Measurements from ENCODE around the gene AHCYL1. TPM values are rescaled to one million over a fixed set of nuclear protein-coding genes. Genes with fewer than 3 reads are reported as not detected.

AHCYL1 gene
- total and polyA plus RNA-seq, 8 donors: 31.0 to 76.3 (median 62.7) TPM

- no peaks in the 10 kb centered on the region for H3K9me3 ChIP-seq
- peak; percentile 74 to 79 for DNase-seq
- intact Hi-C loops (cut with DNase I; ENCODE audit: low total_unique reads): loop anchor here (5.0 kb wide), 1 partner anchor 54 kb away; no protein-coding TSS in a partner anchor
- H3K4me3 ChIP-seq: no peak overlapping the region
- WGBS, 5 donors: 58 to 72% (median 66%) methylated on average over 16 of the region's 16 CpGs
- H3K27me3 ChIP-seq: no peaks in the 10 kb centered on the region
- H3K4me1 ChIP-seq: peaks cover 0 to 20% (median 12%) of the 10 kb centered on the region in 4 donors
- H3K36me3 ChIP-seq: peaks cover 75 to 100% (median 100%) of the 10 kb centered on the region in 4 donors
- TF ChIP-seq, protein P1, sequence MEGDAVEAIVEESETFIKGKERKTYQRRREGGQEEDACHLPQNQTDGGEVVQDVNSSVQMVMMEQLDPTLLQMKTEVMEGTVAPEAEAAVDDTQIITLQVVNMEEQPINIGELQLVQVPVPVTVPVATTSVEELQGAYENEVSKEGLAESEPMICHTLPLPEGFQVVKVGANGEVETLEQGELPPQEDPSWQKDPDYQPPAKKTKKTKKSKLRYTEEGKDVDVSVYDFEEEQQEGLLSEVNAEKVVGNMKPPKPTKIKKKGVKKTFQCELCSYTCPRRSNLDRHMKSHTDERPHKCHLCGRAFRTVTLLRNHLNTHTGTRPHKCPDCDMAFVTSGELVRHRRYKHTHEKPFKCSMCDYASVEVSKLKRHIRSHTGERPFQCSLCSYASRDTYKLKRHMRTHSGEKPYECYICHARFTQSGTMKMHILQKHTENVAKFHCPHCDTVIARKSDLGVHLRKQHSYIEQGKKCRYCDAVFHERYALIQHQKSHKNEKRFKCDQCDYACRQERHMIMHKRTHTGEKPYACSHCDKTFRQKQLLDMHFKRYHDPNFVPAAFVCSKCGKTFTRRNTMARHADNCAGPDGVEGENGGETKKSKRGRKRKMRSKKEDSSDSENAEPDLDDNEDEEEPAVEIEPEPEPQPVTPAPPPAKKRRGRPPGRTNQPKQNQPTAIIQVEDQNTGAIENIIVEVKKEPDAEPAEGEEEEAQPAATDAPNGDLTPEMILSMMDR (IDR thresholded peaks at IDR 0.05): peak in 5 of 7 experiments; percentile 75 to 93 (median 91)
- peak in 1 of 3 donors; percentile 21 for TF ChIP-seq POLR2AphosphoS5 (IDR thresholded peaks at IDR 0.05)
- TF ChIP-seq POLR2A (IDR thresholded peaks at IDR 0.05): no peak
- TF ChIP-seq EP300 (IDR thresholded peaks at IDR 0.05): no peak
- H3K27ac ChIP-seq: no peak overlapping the region
Measured at GRCh38 chr1:110053552-110054428, 69.2 kb downstream of the AHCYL1 start.

DNA sequence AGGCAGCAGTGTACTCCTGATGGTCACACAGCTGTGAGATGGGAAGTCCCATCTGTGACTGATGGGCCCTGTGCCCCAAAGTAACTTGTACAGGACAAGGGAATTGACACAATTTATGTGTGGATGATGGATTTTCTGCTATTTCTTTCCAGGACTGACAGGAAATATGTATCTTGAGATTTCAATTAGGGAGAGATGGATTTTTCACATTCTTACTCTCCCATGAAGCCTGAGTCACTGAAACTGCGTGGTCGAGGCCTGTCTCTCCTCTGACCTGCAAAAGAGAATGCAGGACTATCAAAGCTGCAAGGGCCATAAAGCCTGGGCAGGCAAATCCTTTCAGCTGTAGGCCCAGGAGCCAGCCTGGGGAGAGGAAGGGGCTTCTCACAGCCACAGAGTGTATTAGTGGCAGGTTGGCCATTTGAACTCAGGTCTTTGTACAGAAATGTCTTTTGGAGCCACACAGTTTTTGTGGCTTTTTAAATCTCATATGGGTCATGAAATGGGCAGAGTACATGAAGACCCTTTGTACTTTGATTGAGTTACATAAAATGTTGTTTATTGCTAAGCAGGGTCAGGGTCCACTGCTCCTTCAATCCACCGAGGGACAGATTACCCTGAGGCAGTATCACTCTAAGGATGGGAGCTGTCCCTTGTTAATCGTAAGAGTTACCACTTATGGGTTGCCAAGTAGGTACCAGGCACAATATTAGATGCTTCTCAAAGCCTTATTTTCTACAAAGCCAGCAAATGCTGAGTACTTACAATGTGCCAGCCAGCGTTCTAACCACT is 71.1 kb downstream of the AHCYL1 start:
- peaks cover 67 to 98% (median 92%) of the 10 kb centered on the region in 4 donors for H3K36me3 ChIP-seq
- 82 to 98% (median 90%) methylated on average over 5 of the region's 5 CpGs for WGBS, 5 donors
- H3K27me3 ChIP-seq: no peaks in the 10 kb centered on the region
- no peaks in the 10 kb centered on the region for H3K9me3 ChIP-seq
- TF ChIP-seq POLR2A (IDR thresholded peaks at IDR 0.05) (no peak), POLR2AphosphoS5 (IDR thresholded peaks at IDR 0.05) (no peak), EP300 (IDR thresholded peaks at IDR 0.05) (no peak)
- TF ChIP-seq, protein P1 (IDR thresholded peaks at IDR 0.05): no peak
- no peak for DNase-seq
- peaks cover 0 to under 1% (median 0%) of the 10 kb centered on the region in 4 donors for H3K4me1 ChIP-seq
- H3K27ac ChIP-seq: no peak overlapping the region
- no peak overlapping the region for H3K4me3 ChIP-seq
- intact Hi-C loops (cut with DNase I; ENCODE audit: low total_unique reads): no loop called here

DNA sequence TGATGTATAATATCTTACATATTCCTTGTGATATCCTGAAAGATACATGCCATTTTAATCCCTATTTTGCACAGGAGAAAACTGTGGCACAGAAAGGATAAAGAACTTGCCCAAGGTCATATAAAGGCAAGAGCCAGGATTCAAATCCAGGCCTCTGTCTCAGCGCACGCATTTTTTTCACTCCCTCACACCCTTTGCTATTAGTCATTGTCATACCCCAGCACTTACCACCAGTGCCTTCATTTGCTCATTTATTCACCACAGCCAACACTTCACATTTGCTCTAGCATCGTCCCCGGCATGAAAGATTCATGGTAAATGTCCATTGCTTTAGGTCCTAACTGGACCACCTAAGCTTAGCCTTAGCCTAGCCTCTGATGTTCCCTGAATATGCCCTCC is 71.7 kb downstream of the AHCYL1 start:
- H3K27me3 ChIP-seq: no peaks in the 10 kb centered on the region
- WGBS, 5 donors: 77 to 95% (median 87%) methylated on average over 4 of the region's 4 CpGs
- no peak for DNase-seq
- intact Hi-C loops (cut with DNase I; ENCODE audit: low total_unique reads): no loop called here
- TF ChIP-seq EP300 (IDR thresholded peaks at IDR 0.05) (no peak), POLR2A (IDR thresholded peaks at IDR 0.05) (no peak), POLR2AphosphoS5 (IDR thresholded peaks at IDR 0.05) (no peak)
- TF ChIP-seq, protein P1 (IDR thresholded peaks at IDR 0.05): no peak
- no peaks in the 10 kb centered on the region for H3K9me3 ChIP-seq
- H3K4me3 ChIP-seq: no peak overlapping the region
- H3K4me1 ChIP-seq: no peaks in the 10 kb centered on the region
- no peak overlapping the region for H3K27ac ChIP-seq
- peaks cover 63 to 98% (median 87%) of the 10 kb centered on the region in 4 donors for H3K36me3 ChIP-seq

GRCh38 chr1:110056776-110057175 is 72.2 kb downstream of the AHCYL1 start:
- Histone ChIP-seq H3K4me1 (no peaks in the 10 kb centered on the region), H3K9me3 (no peaks in the 10 kb centered on the region), H3K27me3 (no peaks in the 10 kb centered on the region), H3K36me3 (peaks cover 58 to 98% (median 87%) of the 10 kb centered on the region in 4 donors), H3K27ac (no peak overlapping the region), H3K4me3 (no peak overlapping the region)
- DNase-seq: no peak
- 67 to 87% (median 77%) methylated on average over 3 of the region's 3 CpGs for WGBS, 5 donors
- intact Hi-C loops (cut with DNase I; ENCODE audit: low total_unique reads): no loop called here
- no peak for TF ChIP-seq POLR2AphosphoS5 (IDR thresholded peaks at IDR 0.05)
- TF ChIP-seq EP300 (IDR thresholded peaks at IDR 0.05): no peak
- TF ChIP-seq POLR2A (IDR thresholded peaks at IDR 0.05): no peak
- TF ChIP-seq, protein P1 (IDR thresholded peaks at IDR 0.05): no peak

Measured in stomach (tissue), 9 donors.